Smooth muscle cell of the pulmonary artery (primary cell): ENCODE results near the gene NPC1. TPM values are rescaled to one million over a fixed set of nuclear protein-coding genes. Genes with fewer than 3 reads are reported as not detected.

Experiments
- total RNA-seq: library from RNA; depleted of rRNA; stranded (reverse); fragments of >200 nt; gene quantifications from 2 replicates; pipeline ENCODE4 v1.2.3, GENCODE V29; 2014

The NPC1 gene
- 99.1 and 254 TPM in 2 replicates for total RNA-seq

DNA sequence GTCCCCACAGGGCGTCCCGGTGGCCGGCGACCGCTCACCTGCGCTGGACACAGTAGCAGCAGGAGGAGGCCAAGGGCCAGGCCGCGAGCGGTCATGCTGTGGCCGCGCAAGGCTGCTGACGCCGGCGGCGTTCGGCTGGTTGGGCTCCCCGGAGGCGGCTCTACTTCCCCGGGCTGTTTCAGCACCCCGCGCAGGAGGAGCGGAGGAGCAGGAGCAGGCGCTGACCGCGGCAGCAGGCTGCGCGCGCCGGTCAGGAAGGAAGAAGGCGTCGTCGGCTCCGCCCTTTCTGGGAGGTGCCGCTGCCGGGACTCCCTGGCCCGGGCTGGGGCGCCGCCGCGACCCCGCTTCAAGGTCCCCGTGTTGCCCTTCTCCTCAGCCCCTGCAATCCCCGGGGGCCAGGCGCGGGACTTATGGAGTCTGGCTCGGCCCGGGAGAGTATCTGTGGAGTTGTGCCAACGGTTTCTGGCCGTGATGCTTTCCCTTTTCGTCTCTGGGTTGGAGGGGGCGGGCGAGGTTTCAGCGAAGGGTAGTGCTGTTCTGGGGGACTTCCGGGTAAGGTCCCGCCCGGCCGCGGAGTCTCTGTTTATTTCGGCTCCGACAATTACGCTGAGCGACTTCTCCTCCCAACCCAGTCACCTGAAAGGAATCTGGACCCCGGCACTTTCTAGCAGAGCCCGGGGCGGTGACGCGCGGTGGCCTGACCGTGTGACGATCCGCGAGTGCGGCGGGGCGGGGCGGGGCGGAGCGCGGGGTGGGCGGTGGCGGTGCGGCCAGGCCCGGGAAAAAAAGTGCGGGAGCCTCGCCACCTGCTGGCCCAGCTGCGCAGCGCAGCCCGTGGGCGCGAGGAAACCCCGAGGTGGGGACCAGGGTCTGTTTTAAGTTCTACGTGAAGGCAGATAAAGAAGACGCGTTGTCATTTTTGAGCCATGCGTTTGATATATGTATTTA lies at the start of gene NPC1:
NPC1 (minus strand) TSS at position 258 of the 948 bp plus-strand sequence; CDS start at position 95, 163 bp downstream.

DNA sequence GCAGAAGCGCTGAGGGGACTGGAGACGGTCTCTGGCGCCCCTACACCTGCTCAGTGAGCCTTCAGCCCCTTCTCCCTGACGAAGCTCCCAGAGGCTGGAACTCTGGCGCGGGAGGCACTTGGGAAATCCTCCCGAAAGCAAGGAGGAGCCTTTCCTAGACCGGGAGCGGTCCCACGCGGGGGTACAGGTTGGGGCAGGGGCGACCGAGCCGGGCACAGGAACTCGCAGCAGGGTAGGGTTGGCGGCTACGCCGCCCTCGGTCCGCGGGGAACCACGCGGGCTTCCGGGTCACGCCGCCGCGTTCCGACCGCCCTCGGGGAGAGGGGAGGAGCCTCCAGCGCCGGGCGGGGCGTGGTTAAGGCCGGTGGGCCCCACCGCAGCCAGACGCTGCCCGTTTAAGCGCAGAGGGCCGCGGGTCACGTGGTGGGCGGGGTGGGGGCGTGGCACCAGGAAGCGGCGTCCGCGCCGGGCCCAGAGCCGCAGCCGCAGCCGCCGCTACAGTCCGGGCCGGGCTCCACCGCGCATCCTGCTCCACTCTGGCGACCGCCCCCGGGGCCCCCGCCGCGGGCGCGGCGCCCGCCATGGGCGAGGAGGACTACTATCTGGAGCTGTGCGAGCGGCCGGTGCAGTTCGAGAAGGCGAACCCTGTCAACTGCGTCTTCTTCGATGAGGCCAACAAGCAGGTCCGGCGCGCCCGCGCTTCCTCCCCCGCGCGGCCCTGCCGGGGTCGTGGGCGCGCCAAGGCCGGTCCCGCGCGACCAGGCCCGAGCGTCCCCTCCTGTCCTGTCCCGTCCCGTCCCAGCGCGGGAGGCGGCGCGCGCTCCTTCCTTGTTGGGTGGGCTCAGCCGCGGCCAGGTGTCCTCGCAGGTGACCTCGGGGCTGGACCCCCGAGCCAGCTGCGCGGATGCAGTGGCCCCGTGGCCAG lies 83.0 kb downstream of the NPC1 start, which contains the start of gene RMC1:
RMC1 (plus strand) TSS at position 474 of the 925 bp plus-strand sequence; CDS start at position 582, 108 bp downstream.

Other genes starting within 250 kb of the NPC1 start
- gene RIOK3, start 133.2 kb downstream of the NPC1 start, total RNA-seq: 74.8 and 89.1 TPM in 2 replicates
- gene RMC1, start 83.0 kb downstream of the NPC1 start, total RNA-seq: 27.7 and 28.4 TPM in 2 replicates
- gene ANKRD29, start 76.4 kb upstream of the NPC1 start, total RNA-seq: 2.0 and 8.3 TPM in 2 replicates
- gene LAMA3, start 102.9 kb upstream of the NPC1 start, total RNA-seq: 3.8 and 8.3 TPM in 2 replicates